Subcutaneous adipose tissue (tissue), 4 donors: ENCODE measurements around the gene NF2. TPM values are rescaled to one million over a fixed set of nuclear protein-coding genes. Genes with fewer than 3 reads are reported as not detected.

Source experiments
- total RNA-seq, 4 donors: library from RNA; depleted of rRNA; stranded (reverse); fragments of >200 nt; gene quantifications; one replicate each; pipeline ENCODE4 v1.1.0, GENCODE V29; 2016
- TF ChIP-seq, protein P1 (sequence below): fragments of 450-650 bp; IDR thresholded peaks from one replicate; pipeline ENCODE4 v1.5.1; 2016; ENCODE audit warnings: low read depth, mild to moderate bottlenecking, control low read depth, antibody characterized with exemption, moderate library complexity

NF2 gene
- total RNA-seq, 4 donors from 2014 or later, result 18.9 to 28.6 (median 20.7) TPM

- TF ChIP-seq, protein P1, sequence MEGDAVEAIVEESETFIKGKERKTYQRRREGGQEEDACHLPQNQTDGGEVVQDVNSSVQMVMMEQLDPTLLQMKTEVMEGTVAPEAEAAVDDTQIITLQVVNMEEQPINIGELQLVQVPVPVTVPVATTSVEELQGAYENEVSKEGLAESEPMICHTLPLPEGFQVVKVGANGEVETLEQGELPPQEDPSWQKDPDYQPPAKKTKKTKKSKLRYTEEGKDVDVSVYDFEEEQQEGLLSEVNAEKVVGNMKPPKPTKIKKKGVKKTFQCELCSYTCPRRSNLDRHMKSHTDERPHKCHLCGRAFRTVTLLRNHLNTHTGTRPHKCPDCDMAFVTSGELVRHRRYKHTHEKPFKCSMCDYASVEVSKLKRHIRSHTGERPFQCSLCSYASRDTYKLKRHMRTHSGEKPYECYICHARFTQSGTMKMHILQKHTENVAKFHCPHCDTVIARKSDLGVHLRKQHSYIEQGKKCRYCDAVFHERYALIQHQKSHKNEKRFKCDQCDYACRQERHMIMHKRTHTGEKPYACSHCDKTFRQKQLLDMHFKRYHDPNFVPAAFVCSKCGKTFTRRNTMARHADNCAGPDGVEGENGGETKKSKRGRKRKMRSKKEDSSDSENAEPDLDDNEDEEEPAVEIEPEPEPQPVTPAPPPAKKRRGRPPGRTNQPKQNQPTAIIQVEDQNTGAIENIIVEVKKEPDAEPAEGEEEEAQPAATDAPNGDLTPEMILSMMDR, result no peak
Observed at GRCh38 chr22:29683536-29683935, 80.1 kb downstream of the NF2 start.

GRCh38 chr22:29684244-29684643, 80.8 kb downstream of the NF2 start:
- TF ChIP-seq, protein P1, result no peak

GRCh38 chr22:29689206-29689879, 85.9 kb downstream of the NF2 start:
- TF ChIP-seq, protein P1, result no peak

DNA sequence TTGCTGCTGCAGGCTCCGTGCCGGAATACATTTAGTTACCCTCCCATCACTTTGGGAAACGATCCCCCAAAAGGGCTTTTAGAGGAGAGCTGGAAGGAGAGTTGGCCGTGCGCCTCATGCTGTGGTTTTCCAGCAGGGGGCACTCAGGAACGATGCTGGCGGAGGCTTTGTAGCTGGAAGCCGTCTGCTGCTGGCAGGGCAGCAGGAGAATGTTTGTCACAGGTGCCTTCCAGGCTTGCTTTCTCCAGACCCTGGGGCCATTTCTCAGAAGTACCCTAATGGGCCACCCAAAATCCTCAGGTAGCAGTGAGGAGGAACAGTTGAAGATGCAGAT, 86.4 kb downstream of the NF2 start:
- TF ChIP-seq, protein P1, result no peak

GRCh38 chr22:29690476-29690875, 87.0 kb downstream of the NF2 start:
- TF ChIP-seq, protein P1, result no peak

GRCh38 chr22:29691636-29692326, 88.3 kb downstream of the NF2 start:
- TF ChIP-seq, protein P1, result no peak

GRCh38 chr22:29692327-29692640, 88.9 kb downstream of the NF2 start:
- TF ChIP-seq, protein P1, result no peak
